Erythroblast (primary cell): ENCODE data around the gene IDS.

Experiments used
- GATA1 ChIP-seq: IDR thresholded peaks from 2 replicates; pipeline ENCODE4 v1.6.1; 2011; ENCODE audit warnings: low read depth, mild to moderate bottlenecking, control low read depth, low read length, moderate library complexity
- POLR2A ChIP-seq: IDR thresholded peaks from 2 replicates; pipeline ENCODE4 v1.6.1; 2011; ENCODE audit warnings: mild to moderate bottlenecking, low read length

DNA sequence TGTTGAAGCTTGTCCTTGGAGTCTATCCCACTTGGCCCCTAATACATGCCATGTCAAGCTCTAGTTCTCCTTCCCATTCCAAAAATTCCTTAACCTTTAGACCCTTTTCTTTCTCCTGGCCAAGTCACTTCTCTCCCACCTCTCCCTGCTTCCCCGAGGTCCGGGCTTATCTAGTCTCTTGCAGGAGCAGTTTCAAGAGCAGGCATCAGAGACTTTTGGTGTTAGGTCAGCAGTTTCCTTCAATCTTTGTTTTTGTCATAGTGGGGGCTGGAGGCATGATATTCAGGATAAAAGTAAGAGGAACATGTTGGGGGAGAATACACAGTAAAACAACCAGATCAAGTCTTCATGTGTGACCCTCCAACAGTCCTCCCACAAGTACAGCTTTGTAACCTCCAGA is 11.5 kb upstream of the IDS start:
- TF ChIP-seq POLR2A, result no peak
- TF ChIP-seq GATA1, result no peak
